HUDEP-2 (cell line): Measurements from ENCODE around the gene GJC3.
"Not testable (repeated sequence)": the region's sequence is repeated elsewhere in the genome, so short reads cannot be mapped to it uniquely, and the experiment has no call there.

Source experiments
- DNase-seq, 76 experiments: peaks; one replicate each; lab custom pipeline; 2025; ENCODE audit not compliant: unreplicated experiment in 76 of 76; lab: John Stamatoyannopoulos, UW

GJC3 gene

DNA sequence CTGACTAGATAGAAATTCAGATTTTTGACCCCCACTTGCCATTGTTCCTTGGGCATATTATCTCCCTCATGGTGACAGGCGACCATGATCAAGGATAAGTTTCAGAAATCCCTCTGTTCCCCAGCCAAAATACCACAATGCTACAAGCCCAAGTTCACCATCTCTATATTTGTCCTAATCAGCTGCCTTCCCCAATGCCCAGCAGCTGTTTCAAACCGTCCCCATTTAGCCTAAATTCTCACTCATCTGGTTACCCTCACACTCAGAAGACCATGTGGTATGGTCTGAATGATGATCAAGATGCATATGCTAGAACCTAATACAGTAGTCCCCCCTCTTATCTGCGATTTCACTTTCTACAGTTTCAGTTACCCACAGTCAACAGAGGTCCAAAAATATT lies 956 bp upstream of the GJC3 start:
- DNase-seq: no peak

DNA sequence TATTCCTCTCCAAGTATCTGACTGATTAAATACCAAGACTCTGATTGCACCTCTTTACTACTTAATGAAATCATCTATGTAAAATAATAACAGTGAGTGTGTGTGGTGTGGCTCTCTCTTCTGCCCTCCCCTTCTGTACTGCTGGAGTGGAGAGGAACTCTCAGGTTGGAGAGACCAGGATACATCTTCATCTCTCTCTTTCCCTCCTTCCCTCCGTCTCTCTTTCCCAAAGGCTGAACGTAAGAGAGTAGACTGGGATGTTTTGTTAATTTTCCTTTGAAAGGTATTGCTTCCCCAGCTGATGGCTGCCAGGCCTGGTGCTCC lies 272 bp upstream of the GJC3 start:
- DNase-seq: no peak

DNA sequence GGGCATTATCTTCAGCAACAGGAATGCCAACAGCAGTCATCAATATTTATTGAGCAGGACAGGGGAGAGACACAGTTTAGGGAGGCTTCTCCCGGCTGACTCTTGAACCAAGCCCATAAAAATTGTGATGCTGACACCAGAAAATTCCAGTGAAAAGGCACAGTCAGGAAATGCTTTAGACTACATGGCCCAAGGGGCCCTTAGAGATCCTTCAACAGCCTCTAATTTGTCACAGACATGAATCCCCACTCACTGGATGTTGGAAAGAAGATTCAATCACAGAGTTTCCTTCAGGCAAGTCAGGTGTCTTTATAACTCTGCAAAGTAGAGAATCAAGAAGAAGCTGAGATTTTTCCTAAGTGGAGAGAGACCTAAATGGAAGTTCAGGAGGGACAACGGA lies 1.2 kb downstream of the GJC3 start:
- no peak for DNase-seq

DNA sequence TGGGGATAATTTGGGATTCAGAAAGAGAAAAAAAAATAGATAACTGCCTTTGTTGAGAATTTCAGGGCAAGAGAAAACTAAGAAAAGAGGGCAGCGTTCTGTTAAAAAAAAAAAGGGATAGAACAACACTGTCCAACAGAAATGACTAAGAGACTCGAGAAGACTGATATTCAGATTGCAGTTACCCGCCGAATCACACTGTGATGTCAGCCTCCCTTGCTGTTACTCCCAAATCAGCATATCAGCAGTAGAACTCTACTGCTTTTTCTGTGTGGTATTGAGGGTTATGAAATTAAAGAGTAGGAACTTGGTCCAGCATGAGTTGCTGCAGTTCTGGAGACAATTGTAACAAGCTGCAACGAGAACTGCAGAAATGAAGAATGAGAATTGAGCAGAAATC lies 1.9 kb downstream of the GJC3 start:
- DNase-seq: no peak

DNA sequence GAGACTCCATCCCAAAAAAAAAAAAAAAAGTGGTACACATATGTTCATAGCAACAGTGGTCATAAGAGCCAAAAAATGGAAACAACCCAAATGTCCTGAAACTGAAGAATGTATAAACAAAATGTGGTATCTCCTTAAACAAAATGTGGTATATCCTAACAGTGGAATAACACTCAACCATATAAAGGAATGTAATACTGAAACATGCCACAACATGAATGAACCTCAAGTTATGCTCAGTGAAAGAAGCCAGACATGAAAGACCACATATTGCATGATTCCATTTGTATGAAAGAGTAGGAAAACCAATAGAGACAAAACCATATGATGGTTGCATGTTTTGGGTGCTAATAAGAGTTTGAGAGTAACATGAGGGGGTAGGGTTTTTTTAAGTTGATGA lies 3.1 kb downstream of the GJC3 start:
- no peak for DNase-seq

DNA sequence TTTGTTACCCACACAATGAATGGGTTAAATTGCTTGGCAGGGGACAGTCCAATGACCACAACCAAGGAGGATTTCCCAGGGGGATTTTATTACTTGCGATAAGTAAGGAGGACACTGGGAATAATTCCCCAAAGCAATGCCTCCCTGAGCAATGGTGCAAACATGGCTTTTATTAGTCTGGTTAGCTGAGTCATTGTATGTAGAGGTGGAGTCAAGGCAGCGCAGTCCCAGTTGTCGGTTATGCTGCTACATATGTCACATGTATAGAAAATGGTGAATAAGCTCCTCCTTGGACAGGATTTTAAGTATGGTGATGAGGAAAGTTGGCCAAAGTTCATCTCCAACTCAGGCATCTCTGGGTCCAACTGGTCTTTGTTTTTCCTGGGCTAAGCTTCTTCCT lies 6.2 kb downstream of the GJC3 start:
- DNase-seq: no peak

DNA sequence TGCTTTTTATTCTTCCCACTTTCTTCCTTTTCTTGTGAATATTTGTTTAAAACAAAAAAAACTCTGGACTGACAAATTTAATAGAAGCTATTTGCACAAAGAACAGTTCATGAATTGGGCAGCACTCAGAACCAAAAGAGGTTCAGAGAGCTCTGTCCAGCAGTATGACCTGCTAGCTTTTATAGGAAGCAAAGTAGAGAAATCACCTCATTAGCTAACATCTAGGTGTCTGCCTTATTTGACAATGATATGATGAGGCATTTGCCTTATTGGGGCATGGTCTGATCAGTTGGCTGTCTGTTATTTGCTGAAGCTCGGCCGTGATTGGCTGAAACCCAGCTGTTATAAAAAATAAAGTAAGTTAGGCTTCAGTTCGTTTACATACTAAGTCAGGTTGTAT lies 9.3 kb downstream of the GJC3 start:
- DNase-seq: no peak

DNA sequence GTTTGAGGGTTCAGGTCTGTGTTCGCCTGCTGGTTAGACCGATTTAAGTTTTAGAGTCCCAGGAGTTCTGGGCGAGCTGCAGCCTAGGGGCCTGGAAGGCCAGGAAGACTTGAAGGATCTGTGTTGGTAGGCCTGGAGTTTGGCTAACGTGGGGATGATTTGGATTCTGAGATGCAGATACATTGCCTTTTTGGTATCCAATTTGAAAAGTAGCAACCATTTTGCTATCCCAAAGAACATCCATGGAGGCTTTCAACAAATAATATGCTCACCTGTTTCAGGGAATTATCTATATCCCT lies 9.7 kb downstream of the GJC3 start:
- DNase-seq: no peak

DNA sequence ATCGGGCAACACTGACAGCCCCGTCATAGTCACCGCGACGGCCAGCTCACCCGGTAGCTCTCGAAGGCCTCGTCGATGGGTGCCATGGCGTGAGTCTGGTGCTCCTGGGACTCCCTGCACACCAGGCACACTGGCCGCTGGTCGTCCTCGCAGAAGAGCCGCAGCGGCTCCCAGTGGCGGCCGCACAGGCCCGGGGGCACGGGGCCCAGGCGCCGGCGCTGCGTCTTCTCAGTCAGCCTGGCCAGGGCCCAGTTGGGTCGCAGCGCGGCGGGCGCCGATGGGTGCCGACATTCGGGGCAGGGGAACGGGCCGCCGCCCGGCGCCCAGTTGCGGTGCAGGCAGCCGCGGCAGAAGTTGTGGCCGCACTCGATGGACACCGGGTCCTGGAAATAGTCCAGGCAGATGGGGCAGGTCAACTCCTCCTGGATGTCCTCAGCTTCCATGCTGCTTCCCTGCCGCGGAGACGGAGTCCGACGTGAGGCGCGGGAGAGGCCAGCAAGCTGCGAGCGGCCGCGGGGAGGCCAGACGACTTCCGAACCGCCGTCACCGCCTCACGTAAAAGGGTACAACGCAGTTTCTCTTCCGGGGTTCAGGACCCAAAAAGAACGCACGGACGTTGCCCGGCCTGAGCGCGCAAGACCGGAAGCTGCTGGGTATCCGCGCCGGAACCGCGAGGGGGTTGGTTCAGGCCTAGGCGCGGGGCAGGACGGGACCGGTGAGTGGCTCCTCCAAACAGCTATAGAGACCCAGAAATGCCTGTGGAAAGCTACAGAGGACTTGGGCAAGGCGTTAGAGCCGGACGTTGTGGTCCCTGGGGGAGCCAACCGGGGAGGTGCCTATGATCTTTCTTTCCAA lies 10.2 kb downstream of the GJC3 start, which contains the start of gene TRIM4:
TRIM4 (minus strand) TSS at position 572 of the 855 bp plus-strand sequence; CDS start at position 443, 129 bp downstream.
- DNase-seq: peak in 75 of 76 experiments; percentile 22 to 91 (median 83)

DNA sequence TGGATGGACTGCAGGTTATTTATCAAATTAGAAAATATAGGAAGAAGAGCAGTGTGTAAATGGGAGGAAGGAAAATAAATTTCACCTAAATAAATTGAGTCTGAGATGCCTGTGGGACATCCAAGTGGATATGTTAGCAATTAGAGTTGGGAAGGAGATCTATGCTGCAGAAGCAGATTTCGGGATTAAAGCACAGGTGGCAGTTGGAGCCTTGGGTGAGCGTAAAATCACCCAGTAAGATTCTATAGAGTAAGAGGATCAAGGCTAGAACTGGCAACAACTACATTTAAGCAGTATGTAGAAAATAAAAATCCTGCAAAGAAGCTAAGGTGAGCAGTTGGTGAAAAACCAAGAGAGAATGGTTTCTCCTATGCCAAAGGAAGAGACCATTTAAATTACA lies 18.4 kb downstream of the GJC3 start:
- DNase-seq: no peak

DNA sequence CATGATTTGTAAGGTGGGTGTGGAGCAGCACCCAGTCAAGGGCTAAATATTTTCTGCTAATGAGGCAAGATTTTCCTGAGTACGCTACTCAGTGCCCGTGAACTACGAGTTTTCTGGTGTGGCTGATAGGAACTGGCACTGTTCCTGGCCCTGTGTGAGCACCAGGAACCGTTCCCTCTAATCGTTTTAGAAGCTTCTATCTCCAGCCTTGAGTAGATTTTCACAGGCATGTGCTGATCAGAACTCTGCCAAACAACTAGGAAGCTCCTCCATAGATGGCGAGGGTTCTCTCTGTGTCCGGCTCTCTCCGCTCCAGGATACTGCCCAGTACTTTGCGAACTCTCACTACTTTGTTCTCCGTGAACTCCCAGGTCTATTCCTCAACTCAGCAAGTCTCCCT lies 27.8 kb downstream of the GJC3 start:
- no peak for DNase-seq

DNA sequence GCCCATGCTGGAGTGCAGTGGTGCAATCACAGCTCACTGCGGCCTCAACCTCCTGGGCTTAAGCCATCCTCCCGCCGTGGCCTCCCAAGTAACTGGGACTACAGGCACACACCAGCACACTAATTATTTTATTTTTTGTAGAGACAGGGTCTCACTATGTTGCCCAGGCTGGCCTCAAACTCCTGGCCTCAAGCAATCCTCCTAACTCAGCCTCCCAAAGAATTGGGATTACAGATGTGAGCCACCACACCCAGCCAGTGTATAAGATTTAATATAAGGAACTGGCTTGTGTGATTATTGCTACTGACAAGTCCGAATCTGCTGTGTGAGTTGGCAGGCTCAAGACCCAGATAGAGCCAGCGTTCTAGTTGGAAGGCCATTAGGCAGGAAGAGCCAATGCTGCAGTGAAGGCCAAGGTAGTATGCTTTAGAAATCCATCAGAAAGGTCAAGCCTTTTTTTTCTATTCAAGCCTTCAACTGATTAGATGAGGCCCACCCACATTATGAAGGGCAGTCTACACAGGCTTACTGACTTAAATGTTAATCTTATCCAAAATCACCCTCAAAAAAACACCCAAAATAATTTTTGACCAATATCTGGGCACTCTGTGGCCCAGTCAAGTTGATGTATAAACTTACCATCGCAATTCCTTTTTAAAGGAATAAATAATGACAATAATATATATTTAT lies 29.4 kb downstream of the GJC3 start:
- no peak for DNase-seq

DNA sequence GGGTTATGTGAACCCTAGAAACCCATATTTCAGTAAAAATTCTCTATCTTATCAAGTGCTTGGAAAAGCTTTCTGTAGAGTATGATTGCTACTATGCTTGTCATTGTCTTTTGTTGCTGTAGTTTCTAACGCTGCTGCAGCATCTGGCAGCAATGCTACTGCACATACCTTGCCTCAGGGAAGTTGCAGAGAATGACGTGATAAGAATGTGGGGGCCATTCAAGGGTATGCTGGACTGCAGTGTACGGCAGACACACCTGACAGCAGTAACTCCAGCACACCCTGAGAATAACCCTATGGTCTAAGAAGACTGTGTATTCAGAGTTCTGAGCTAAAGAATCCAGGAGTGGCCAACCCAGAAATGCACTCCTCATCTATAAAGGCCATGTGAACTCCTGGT lies 30.6 kb downstream of the GJC3 start:
- no peak for DNase-seq

DNA sequence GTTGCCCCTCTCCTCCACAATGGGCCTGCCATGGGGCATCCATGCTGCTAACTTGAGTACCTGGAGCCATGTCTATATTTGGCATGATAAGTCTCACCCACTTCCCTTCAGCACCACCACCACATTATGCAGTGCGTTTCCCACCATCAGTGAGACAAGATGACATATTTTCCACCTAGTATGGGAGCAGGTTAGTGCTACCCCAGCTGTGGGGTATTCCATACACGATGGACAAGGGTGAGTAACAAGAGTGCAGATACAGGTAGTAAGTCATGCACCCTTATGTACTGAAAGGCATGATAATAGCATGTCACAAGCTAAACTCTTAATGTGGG lies 31.4 kb downstream of the GJC3 start:
- DNase-seq: no peak

DNA sequence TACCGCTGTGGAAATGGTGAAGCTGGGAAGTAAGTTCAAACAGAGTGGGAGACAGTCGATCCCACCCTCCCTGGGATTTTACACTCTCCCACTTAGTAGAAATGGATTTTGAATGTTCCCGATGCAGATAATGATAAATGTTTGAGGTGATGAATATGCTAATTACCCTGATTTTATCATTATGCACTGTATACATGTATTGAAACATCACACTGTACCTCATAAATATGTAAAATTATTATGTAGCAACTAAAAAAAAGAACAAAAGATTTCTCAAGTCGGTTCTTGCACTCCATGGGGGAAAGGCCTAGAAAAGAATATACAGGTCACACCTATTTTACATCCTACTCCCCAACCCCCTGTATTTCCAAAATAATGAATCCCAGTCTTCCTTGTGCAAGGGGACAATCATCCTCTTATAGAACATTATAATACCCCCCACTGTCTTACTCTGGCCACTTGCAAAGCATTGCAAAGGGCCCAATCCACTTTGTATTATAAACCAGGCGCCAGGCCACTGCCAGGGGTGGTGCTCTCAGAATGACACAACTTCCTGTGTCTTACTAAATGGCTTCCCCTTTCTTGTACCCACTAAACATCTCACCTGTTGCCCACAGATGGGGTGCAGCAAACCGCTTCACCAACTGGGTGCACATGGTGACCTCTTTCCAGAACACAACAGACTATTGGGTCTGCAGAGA lies 31.9 kb downstream of the GJC3 start:
- no peak for DNase-seq

DNA sequence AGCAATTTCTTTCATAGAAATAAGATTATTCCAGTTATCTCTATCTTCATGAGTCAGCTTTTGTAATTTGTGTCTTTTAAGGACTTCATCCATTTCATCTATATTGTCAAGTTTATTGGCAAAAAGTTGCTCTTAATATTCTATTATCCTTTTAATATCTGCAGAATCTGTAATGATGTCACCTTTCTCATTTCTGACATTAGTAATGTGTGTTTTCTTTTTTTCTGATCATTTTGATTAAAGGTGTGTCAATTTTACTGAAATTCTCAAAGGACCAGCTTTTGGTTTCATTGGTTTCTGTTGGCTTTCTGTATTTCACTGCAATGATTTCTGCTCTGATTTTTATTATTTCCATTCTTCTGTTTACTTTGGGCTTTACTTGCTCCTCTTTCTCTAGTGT lies 34.7 kb downstream of the GJC3 start:
- DNase-seq: no peak

DNA sequence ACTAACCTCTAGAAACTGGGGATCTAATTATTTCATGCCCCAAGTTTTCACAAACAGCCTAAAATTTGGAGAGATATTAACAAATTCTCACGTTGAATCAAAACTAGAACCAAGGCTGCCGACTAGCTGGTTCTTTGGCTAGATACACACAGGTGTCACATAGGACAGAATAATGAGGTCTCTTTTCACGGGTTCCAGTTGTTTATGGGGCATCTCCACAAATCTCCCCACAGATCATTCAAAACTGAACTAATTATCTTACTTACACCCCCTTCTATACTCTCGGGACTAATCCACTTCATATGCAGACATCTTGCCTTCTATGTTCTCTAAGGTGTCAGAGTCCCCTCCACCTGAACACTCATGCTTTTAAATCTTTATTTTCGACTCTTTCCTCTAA lies 36.1 kb downstream of the GJC3 start:
- DNase-seq: no peak

DNA sequence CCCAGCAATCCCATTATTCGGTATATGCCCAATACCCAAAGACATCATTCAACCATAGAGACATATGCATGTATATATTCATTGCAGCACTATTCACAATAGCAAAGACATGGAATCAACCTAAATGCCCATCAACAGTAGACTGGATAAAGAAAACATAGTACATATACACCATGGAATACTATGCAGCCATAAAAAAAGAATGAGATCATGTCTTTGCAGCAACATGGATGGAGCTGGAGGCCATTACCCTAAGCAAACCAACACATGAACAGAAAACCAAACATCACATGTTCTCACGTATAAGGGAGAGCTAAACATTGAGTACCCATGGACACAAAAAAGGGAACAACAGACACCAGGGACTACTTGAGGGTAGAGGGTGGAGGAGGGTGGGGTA lies 39.1 kb downstream of the GJC3 start:
- not testable (repeated sequence) for DNase-seq

DNA sequence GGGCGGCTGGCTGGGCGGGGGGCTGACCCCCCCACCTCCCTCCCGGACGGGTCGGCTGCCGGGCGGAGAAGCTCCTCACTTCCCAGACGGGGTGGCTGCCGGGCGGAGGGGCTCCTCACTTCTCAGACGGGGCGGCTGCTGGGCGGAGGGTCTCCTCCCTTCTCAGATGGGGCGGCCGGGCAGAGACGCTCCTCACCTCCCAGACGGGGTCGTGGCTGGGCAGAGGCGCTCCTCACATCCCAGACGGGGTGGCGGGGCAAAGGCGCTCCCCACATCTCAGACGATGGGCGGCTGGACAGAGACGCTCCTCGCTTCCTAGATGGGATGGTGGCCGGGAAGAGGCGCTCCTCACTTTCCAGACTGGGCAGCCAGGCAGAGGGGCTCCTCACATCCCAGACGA lies 41.1 kb downstream of the GJC3 start:
- DNase-seq: not testable (repeated sequence)

DNA sequence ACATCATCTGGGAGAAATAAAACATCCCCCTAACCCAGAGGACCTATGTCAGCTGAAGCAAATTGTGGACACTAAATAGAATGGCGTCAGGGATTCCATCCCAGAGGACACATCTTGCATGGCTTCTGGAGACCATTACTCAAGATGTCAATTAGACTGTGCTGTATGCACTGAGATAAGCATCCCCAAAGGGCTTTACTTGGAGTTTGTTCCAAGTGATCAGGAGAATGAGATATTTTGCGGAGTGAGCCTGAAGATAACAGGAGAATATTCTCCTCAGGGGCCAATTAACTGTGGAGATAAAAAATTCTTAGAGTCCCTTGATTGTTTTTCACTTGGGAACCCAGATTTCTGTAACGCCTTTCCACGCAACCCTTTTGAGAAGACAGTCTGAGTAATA lies 48.0 kb downstream of the GJC3 start:
- DNase-seq: no peak

DNA sequence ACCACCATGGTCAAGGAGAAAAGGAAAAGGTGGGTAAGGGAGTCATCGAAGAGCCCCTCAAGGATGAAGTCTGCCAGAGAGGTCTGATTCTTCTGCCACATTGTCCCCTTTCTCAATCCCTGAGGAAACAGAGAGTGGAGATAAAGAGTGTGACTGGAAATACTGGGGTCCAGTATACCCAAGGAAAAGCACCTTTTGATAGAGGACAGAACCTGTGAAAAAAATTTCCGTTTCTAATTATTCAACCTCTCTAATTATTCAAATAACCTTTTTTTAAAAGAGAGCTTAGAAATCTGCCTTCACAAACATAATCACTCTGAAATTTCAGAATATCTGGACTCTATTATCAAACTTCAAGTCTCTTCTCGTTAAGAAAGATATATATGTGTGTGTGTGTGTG lies 52.5 kb downstream of the GJC3 start, which contains the start of gene OR2AE1:
OR2AE1 (minus strand) TSS at position 101 of the 400 bp plus-strand sequence; CDS start at position 101, 0 bp downstream.
- no peak for DNase-seq

DNA sequence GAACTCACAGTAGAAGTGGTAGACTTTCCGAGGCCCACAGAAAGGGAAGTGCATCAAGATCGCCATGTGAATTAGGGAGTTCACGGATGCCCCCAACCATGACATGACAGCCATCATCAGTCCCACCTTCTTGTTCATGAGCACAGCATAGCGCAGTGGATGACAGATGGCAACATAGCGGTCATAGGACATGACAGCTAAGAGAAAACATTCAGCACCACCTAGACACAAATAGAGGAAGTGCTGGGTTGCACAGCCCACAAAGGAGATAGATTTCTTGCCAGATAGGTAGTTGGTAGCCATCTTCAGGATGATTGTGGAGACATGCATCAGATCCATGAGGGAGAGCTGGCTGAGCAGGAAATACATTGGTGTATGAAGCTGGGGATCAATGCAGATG lies 52.9 kb downstream of the GJC3 start:
- DNase-seq: no peak
